HEK293 (cell line): ENCODE measurements around the gene CFAP45.

Experiments used
- CTCF ChIA-PET: fragments of 350-600 bp; formaldehyde crosslinking; extraction: SDS; loops from one replicate; lab custom pipeline; 2021; ENCODE audit warnings: antibody characterized with exemption; lab: Yijun Ruan, JAX
- POLR2A ChIA-PET: fragments of 300-600 bp; formaldehyde crosslinking; extraction: SDS; loops from one replicate; lab custom pipeline; 2020; ENCODE audit warnings: antibody characterized with exemption, inconsistent platforms; lab: Yijun Ruan, JAX
- H3K27ac ChIP-seq: fragments of 200-500 bp; sonication (Bioruptor generic); 2 replicates; pipeline ENCODE4 v1.5.1; 2014; ENCODE audit warnings: low read depth, low read length, control low read depth, inconsistent platforms; ENCODE audit errors: extremely low read depth
- H3K36me3 ChIP-seq, 2 experiments: fragments of 200-500 bp in 1 of 2; sonication (Bioruptor generic) in 1 of 2; 1 replicate in 1 of 2; 2 replicates in 1 of 2; pipeline ENCODE4 v1.5.1; 2014 to 2017; ENCODE audit warnings: inconsistent platforms in 2 of 2, low read length in 2 of 2; ENCODE audit not compliant: control insufficient read depth in 2 of 2, insufficient read depth in 1 of 2
- H3K4me1 ChIP-seq: fragments of 200-500 bp; sonication (Bioruptor generic); 2 replicates; pipeline ENCODE4 v1.5.1; 2014; ENCODE audit warnings: mild to moderate bottlenecking, low read length, inconsistent platforms; ENCODE audit not compliant: control insufficient read depth, insufficient read depth
- H3K4me3 ChIP-seq: 2 replicates; pipeline ENCODE4 v1.5.1; 2011; ENCODE audit warnings: low read depth, mild to moderate bottlenecking, control low read depth, low read length, moderate library complexity
- H3K9me3 ChIP-seq: fragments of 200-500 bp; sonication (Bioruptor generic); 2 replicates; pipeline ENCODE4 v1.5.1; 2014; ENCODE audit warnings: low read depth, low read length, inconsistent platforms; ENCODE audit not compliant: control insufficient read depth, insufficient read depth
- HOXD13 ChIP-seq: sonication (generic); formaldehyde crosslinking; IDR thresholded peaks from 2 replicates; pipeline ENCODE4 v1.8.0; 2022; ENCODE audit warnings: missing genetic modification reagents, borderline replicate concordance
- ZBTB20 ChIP-seq: fragments of 450-650 bp; formaldehyde crosslinking; IDR thresholded peaks from 2 replicates; pipeline ENCODE4 v1.5.1; 2016; ENCODE audit warnings: missing biosample characterization, missing genetic modification characterization
- ZFP37 ChIP-seq: fragments of 450-650 bp; formaldehyde crosslinking; IDR thresholded peaks from 2 replicates; pipeline ENCODE4 v1.5.1; 2016; ENCODE audit warnings: missing biosample characterization, missing genetic modification characterization
- ZNF24 ChIP-seq: fragments of 450-650 bp; formaldehyde crosslinking; IDR thresholded peaks from 2 replicates; pipeline ENCODE4 v1.5.1; 2016; ENCODE audit warnings: missing biosample characterization, missing genetic modification characterization
- ZNF266 ChIP-seq: fragments of 450-650 bp; formaldehyde crosslinking; IDR thresholded peaks from 2 replicates; pipeline ENCODE4 v1.5.1; 2016; ENCODE audit warnings: missing biosample characterization, missing genetic modification characterization, low read depth
- ZNF548 ChIP-seq: fragments of 450-650 bp; formaldehyde crosslinking; IDR thresholded peaks from 2 replicates; pipeline ENCODE4 v1.5.1; 2016; ENCODE audit warnings: missing biosample characterization, missing genetic modification characterization
- ZNF830 ChIP-seq: fragments of 450-650 bp; IDR thresholded peaks from 2 replicates; pipeline ENCODE4 v1.5.0; 2018; ENCODE audit warnings: missing biosample characterization, missing genetic modification characterization, low read depth, mild to moderate bottlenecking, moderate library complexity
- TF ChIP-seq, protein P1 (sequence below): fragments of 450-650 bp; formaldehyde crosslinking; IDR thresholded peaks from 2 replicates; pipeline ENCODE4 v1.5.1; 2016; ENCODE audit warnings: missing biosample characterization, missing genetic modification characterization, borderline replicate concordance
- TF ChIP-seq, protein P2 (sequence below): fragments of 450-650 bp; formaldehyde crosslinking; IDR thresholded peaks from 2 replicates; pipeline ENCODE4 v1.5.1; 2016; ENCODE audit warnings: missing biosample characterization, missing genetic modification characterization
- TF ChIP-seq, protein P3 (sequence below): fragments of 450-650 bp; formaldehyde crosslinking; IDR thresholded peaks from 2 replicates; pipeline ENCODE4 v1.5.1; 2017; ENCODE audit warnings: missing biosample characterization, missing genetic modification characterization
- TF ChIP-seq, protein P4 (sequence below): fragments of 450-650 bp; formaldehyde crosslinking; IDR thresholded peaks from 2 replicates; pipeline ENCODE4 v1.5.1; 2017; ENCODE audit warnings: missing biosample characterization, missing genetic modification characterization
- TF ChIP-seq, protein P5 (sequence below): fragments of 450-650 bp; formaldehyde crosslinking; IDR thresholded peaks from 2 replicates; pipeline ENCODE4 v1.5.1; 2016; ENCODE audit warnings: missing biosample characterization, missing genetic modification characterization
- TF ChIP-seq, protein P6 (sequence below): fragments of 450-650 bp; formaldehyde crosslinking; IDR thresholded peaks from 2 replicates; pipeline ENCODE4 v1.5.1; 2017; ENCODE audit warnings: missing biosample characterization, missing genetic modification characterization

CFAP45 gene

DNA sequence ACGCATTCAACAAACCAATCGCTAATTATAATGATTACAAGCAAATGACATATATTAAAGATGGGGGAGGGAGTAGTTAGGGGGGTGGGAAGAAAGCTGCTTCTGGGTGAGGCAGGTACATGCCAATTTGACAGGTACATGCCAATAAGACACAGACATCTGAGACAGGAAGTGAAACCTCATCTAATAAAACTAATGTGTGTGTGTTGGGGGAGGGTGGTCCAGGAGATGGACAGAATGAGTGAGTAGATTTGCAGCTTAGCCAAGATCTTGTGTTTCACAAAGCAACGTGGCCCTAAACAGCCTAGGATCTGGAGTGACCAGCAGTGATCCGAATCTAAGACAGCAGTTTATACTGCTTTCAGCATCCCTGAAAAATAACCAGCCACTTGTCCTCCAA is 10.8 kb downstream of the CFAP45 start:
- Histone ChIP-seq H3K27ac (no peak overlapping the region), H3K4me1 (no peaks in the 10 kb centered on the region), H3K36me3 (no peaks in the 10 kb centered on the region), H3K9me3 (no peaks in the 10 kb centered on the region), H3K4me3 (no peak overlapping the region)
- ChIA-PET POLR2A (interaction anchor here (1.1 to 2.8 kb wide), 2 partner anchors 27 to 35 kb away, joined by 4 to 10 read pairs; no protein-coding TSS in a partner anchor), CTCF (interaction anchor here (0.6 to 13.2 kb wide), 10 partner anchors 20 to 676 kb away, joined by 3 to 415 read pairs (median 4); partner anchors contain the start of gene FCRL6)
- no peak for TF ChIP-seq HOXD13
- TF ChIP-seq ZNF24: no peak
- TF ChIP-seq ZNF548: no peak
- TF ChIP-seq ZFP37: no peak
- TF ChIP-seq ZNF266 (tag by site-specific recombination): no peak
- TF ChIP-seq, protein P1, sequence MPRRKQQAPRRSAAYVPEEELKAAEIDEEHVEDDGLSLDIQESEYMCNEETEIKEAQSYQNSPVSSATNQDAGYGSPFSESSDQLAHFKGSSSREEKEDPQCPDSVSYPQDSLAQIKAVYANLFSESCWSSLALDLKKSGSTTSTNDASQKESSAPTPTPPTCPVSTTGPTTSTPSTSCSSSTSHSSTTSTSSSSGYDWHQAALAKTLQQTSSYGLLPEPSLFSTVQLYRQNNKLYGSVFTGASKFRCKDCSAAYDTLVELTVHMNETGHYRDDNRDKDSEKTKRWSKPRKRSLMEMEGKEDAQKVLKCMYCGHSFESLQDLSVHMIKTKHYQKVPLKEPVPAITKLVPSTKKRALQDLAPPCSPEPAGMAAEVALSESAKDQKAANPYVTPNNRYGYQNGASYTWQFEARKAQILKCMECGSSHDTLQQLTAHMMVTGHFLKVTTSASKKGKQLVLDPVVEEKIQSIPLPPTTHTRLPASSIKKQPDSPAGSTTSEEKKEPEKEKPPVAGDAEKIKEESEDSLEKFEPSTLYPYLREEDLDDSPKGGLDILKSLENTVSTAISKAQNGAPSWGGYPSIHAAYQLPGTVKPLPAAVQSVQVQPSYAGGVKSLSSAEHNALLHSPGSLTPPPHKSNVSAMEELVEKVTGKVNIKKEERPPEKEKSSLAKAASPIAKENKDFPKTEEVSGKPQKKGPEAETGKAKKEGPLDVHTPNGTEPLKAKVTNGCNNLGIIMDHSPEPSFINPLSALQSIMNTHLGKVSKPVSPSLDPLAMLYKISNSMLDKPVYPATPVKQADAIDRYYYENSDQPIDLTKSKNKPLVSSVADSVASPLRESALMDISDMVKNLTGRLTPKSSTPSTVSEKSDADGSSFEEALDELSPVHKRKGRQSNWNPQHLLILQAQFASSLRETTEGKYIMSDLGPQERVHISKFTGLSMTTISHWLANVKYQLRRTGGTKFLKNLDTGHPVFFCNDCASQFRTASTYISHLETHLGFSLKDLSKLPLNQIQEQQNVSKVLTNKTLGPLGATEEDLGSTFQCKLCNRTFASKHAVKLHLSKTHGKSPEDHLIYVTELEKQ (tag by site-specific recombination): no peak

DNA sequence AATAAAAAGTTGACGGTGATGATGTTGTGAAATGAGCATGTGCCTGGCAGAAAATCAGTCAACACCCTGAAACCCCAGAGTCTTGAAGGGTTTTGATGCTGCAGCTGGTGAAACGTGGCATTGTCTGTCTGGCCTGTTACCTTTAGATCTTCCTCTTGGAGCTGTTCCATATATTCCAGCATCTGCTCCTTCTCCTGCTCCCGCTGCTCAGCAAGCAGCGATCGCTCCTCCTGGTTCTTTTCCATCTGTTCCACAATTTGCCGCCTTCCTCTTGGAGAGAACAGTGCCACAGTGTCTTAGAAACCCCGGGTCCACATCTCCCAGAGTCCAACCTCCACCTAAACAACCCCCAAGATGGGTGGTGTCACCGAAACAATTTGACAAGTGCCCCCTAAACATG is 15.7 kb downstream of the CFAP45 start:
- peaks cover 11% of the 10 kb centered on the region for H3K4me1 ChIP-seq
- H3K9me3 ChIP-seq: no peaks in the 10 kb centered on the region
- H3K4me3 ChIP-seq: no peak overlapping the region
- H3K27ac ChIP-seq: no peak overlapping the region
- TF ChIP-seq, protein P2, sequence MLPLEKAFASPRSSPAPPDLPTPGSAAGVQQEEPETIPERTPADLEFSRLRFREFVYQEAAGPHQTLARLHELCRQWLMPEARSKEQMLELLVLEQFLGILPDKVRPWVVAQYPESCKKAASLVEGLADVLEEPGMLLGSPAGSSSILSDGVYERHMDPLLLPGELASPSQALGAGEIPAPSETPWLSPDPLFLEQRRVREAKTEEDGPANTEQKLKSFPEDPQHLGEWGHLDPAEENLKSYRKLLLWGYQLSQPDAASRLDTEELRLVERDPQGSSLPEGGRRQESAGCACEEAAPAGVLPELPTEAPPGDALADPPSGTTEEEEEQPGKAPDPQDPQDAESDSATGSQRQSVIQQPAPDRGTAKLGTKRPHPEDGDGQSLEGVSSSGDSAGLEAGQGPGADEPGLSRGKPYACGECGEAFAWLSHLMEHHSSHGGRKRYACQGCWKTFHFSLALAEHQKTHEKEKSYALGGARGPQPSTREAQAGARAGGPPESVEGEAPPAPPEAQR: no peak
- TF ChIP-seq, protein P3, sequence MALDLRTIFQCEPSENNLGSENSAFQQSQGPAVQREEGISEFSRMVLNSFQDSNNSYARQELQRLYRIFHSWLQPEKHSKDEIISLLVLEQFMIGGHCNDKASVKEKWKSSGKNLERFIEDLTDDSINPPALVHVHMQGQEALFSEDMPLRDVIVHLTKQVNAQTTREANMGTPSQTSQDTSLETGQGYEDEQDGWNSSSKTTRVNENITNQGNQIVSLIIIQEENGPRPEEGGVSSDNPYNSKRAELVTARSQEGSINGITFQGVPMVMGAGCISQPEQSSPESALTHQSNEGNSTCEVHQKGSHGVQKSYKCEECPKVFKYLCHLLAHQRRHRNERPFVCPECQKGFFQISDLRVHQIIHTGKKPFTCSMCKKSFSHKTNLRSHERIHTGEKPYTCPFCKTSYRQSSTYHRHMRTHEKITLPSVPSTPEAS (tag by site-specific recombination): no peak
- TF ChIP-seq, protein P4, sequence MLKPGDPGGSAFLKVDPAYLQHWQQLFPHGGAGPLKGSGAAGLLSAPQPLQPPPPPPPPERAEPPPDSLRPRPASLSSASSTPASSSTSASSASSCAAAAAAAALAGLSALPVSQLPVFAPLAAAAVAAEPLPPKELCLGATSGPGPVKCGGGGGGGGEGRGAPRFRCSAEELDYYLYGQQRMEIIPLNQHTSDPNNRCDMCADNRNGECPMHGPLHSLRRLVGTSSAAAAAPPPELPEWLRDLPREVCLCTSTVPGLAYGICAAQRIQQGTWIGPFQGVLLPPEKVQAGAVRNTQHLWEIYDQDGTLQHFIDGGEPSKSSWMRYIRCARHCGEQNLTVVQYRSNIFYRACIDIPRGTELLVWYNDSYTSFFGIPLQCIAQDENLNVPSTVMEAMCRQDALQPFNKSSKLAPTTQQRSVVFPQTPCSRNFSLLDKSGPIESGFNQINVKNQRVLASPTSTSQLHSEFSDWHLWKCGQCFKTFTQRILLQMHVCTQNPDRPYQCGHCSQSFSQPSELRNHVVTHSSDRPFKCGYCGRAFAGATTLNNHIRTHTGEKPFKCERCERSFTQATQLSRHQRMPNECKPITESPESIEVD (tag by site-specific recombination): no peak
- TF ChIP-seq ZNF830 (tag by site-specific recombination): no peak
- TF ChIP-seq ZBTB20 (tag by site-specific recombination): no peak
- TF ChIP-seq, protein P5, sequence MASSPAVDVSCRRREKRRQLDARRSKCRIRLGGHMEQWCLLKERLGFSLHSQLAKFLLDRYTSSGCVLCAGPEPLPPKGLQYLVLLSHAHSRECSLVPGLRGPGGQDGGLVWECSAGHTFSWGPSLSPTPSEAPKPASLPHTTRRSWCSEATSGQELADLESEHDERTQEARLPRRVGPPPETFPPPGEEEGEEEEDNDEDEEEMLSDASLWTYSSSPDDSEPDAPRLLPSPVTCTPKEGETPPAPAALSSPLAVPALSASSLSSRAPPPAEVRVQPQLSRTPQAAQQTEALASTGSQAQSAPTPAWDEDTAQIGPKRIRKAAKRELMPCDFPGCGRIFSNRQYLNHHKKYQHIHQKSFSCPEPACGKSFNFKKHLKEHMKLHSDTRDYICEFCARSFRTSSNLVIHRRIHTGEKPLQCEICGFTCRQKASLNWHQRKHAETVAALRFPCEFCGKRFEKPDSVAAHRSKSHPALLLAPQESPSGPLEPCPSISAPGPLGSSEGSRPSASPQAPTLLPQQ (tag by site-specific recombination): no peak
- TF ChIP-seq, protein P6, sequence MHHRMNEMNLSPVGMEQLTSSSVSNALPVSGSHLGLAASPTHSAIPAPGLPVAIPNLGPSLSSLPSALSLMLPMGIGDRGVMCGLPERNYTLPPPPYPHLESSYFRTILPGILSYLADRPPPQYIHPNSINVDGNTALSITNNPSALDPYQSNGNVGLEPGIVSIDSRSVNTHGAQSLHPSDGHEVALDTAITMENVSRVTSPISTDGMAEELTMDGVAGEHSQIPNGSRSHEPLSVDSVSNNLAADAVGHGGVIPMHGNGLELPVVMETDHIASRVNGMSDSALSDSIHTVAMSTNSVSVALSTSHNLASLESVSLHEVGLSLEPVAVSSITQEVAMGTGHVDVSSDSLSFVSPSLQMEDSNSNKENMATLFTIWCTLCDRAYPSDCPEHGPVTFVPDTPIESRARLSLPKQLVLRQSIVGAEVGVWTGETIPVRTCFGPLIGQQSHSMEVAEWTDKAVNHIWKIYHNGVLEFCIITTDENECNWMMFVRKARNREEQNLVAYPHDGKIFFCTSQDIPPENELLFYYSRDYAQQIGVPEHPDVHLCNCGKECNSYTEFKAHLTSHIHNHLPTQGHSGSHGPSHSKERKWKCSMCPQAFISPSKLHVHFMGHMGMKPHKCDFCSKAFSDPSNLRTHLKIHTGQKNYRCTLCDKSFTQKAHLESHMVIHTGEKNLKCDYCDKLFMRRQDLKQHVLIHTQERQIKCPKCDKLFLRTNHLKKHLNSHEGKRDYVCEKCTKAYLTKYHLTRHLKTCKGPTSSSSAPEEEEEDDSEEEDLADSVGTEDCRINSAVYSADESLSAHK (tag by site-specific recombination): no peak
- TF ChIP-seq, all 188 proteins: peak for 0
- ChIA-PET POLR2A (no interaction called here), CTCF (interaction anchor here (0.7 to 13.2 kb wide), 3 partner anchors 83 to 309 kb away, joined by 5 to 415 read pairs (median 7); partner anchors contain the start of gene FCRL6)
- no peaks in the 10 kb centered on the region for H3K36me3 ChIP-seq
